IMR-90 (cell line): ENCODE results near the gene CCDC194.

Experiments used
- CEBPB ChIP-seq: IDR thresholded peaks from 2 replicates; pipeline ENCODE4 v1.6.1; 2012; ENCODE audit warnings: low read depth, low read length, improper control_type of control experiment
- CHD1 ChIP-seq: IDR thresholded peaks from 2 replicates; pipeline ENCODE4 v1.6.1; 2012; ENCODE audit warnings: low read depth, low read length, improper control_type of control experiment
- CTCF ChIP-seq: conservative IDR thresholded peaks from 2 replicates; pipeline ENCODE4 v1.5.1; 2012; ENCODE audit warnings: mild to moderate bottlenecking, low read depth, low read length, improper control_type of control experiment
- ELK1 ChIP-seq: fragments of 150-350 bp; IDR thresholded peaks from 2 replicates; pipeline ENCODE4 v1.6.1; 2016; ENCODE audit warnings: low read depth, mild to moderate bottlenecking, low read length, moderate library complexity, borderline replicate concordance
- FOS ChIP-seq: fragments of 150-350 bp; IDR thresholded peaks from 2 replicates; pipeline ENCODE4 v1.6.1; 2016; ENCODE audit warnings: low read depth, low read length
- MAFK ChIP-seq: IDR thresholded peaks from 2 replicates; pipeline ENCODE4 v1.6.1; 2012; ENCODE audit warnings: low read depth, low read length, improper control_type of control experiment
- MAZ ChIP-seq: IDR thresholded peaks from 2 replicates; pipeline ENCODE4 v1.6.1; 2012; ENCODE audit warnings: low read depth, mild to moderate bottlenecking, low read length, improper control_type of control experiment, moderate library complexity, borderline replicate concordance
- POLR2A ChIP-seq: IDR thresholded peaks from 2 replicates; pipeline ENCODE4 v1.6.1; 2012; ENCODE audit warnings: mild to moderate bottlenecking, low read depth, low read length
- RAD21 ChIP-seq: IDR thresholded peaks from 2 replicates; pipeline ENCODE4 v1.6.1; 2012; ENCODE audit warnings: low read length, improper control_type of control experiment
- RCOR1 ChIP-seq: IDR thresholded peaks from 2 replicates; pipeline ENCODE4 v1.6.1; 2012; ENCODE audit warnings: mild to moderate bottlenecking, low read length, improper control_type of control experiment; ENCODE audit not compliant: insufficient replicate concordance
- RFX5 ChIP-seq: IDR thresholded peaks from 2 replicates; pipeline ENCODE4 v1.8.0; 2012; ENCODE audit warnings: low read depth, mild to moderate bottlenecking, low read length, moderate library complexity
- SMC3 ChIP-seq: fragments of 150-350 bp; IDR thresholded peaks from 2 replicates; pipeline ENCODE4 v1.6.1; 2016; ENCODE audit warnings: low read depth, mild to moderate bottlenecking, antibody characterized with exemption, low read length, moderate library complexity
- TF ChIP-seq, protein P1 (sequence below): fragments of 150-350 bp; IDR thresholded peaks from 2 replicates; pipeline ENCODE4 v1.6.1; 2017; ENCODE audit warnings: mild to moderate bottlenecking, antibody characterized with exemption, low read length, low read depth

GRCh38 chr19:17423429-17424208 lies 29.6 kb upstream of the CCDC194 start:
- no peak for TF ChIP-seq SMC3
- no peak for TF ChIP-seq RFX5
- no peak for TF ChIP-seq CTCF
- TF ChIP-seq, protein P1, sequence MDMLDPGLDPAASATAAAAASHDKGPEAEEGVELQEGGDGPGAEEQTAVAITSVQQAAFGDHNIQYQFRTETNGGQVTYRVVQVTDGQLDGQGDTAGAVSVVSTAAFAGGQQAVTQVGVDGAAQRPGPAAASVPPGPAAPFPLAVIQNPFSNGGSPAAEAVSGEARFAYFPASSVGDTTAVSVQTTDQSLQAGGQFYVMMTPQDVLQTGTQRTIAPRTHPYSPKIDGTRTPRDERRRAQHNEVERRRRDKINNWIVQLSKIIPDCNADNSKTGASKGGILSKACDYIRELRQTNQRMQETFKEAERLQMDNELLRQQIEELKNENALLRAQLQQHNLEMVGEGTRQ: no peak
- TF ChIP-seq POLR2A: no peak
- no peak for TF ChIP-seq RAD21
- TF ChIP-seq CEBPB: no peak
- no peak for TF ChIP-seq CHD1
- TF ChIP-seq FOS: no peak
- TF ChIP-seq MAFK: no peak
- TF ChIP-seq ELK1: no peak
- TF ChIP-seq RCOR1: no peak
- no peak for TF ChIP-seq MAZ
